Calu3 (cell line): ENCODE data around the gene FAM124A. TPM values are rescaled to one million over a fixed set of nuclear protein-coding genes. Genes with fewer than 3 reads are reported as not detected.

ENCODE experiments used
- BruUV-seq: library from RNA; stranded (reverse); fragments of 400-500 nt; replicated peaks from 2 replicates; lab custom pipeline; 2021; lab: Mats Ljungman, UMichigan
- CTCF ChIA-PET: fragments of 300-600 bp; sonication (Branson Sonifier 250); formaldehyde crosslinking; loops from one replicate; lab custom pipeline; 2022; ENCODE audit warnings: antibody characterized with exemption; lab: Charles Lee
- DNase-seq: peaks from one replicate; pipeline ENCODE4 v3.0.0; 2022
- H3K27ac Mint-ChIP-seq: one replicate; pipeline ENCODE4 v1.8.0; 2022; ENCODE audit warnings: mixed read lengths; ENCODE audit not compliant: unreplicated experiment
- H3K27me3 Mint-ChIP-seq: one replicate; pipeline ENCODE4 v1.8.0; 2022; ENCODE audit warnings: mixed read lengths; ENCODE audit not compliant: unreplicated experiment
- H3K36me3 Mint-ChIP-seq: one replicate; pipeline ENCODE4 v1.8.0; 2022; ENCODE audit warnings: mild to moderate bottlenecking, moderate library complexity, mixed read lengths; ENCODE audit not compliant: insufficient read depth, unreplicated experiment
- H3K4me1 Mint-ChIP-seq: one replicate; pipeline ENCODE4 v1.8.0; 2022; ENCODE audit warnings: mild to moderate bottlenecking, low read depth, mixed read lengths; ENCODE audit not compliant: unreplicated experiment
- H3K4me3 Mint-ChIP-seq: one replicate; pipeline ENCODE4 v1.8.0; 2022; ENCODE audit warnings: mild to moderate bottlenecking, low read depth, moderate library complexity, mixed read lengths; ENCODE audit not compliant: unreplicated experiment
- H3K9me3 Mint-ChIP-seq: one replicate; pipeline ENCODE4 v1.8.0; 2022; ENCODE audit warnings: low read depth, mixed read lengths; ENCODE audit not compliant: unreplicated experiment
- intact Hi-C: fragments of 100-400 bp; cut with micrococcal nuclease; formaldehyde crosslinking; loops from one replicate; pipeline ENCODE4 v1.10.0; 2022; ENCODE audit not compliant: unreplicated experiment
- total RNA-seq: library from RNA; stranded (reverse); gene quantifications from 2 replicates; pipeline ENCODE4 v1.2.3, GENCODE V29; 2022
- TF ChIP-seq, protein P1 (sequence below): fragments of 200-600 bp; IDR thresholded peaks from one replicate; pipeline ENCODE4 v1.8.0; 2022; ENCODE audit warnings: antibody characterized with exemption; ENCODE audit not compliant: unreplicated experiment

FAM124A gene
- total RNA-seq, 1 experiment from 2014 or later: 0.12 TPM

DNA sequence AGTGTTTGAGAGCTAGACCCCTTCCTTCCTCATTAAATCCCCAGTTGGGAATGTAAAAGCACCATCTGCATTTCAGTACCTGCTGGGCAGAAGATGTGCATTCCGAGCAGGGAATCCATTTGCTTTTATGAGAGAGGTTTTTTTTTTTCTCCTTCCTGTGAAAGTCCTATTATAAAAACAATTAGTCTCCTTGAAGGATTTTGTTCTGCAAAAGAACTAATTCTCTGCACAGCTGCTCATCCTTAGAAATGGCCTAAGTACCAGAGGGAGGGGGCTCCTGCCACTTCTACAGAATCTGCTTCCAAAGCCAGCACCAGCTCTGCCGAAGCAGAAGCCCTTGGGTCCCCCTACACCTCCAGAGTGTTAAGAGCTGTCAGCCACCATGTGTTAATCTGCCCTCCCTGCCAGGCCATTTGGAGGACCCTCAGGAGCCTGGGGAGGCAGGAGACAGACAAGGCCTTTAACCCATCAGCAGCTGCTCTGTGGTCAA, 80.9 kb downstream of the FAM124A start:
- Mint-ChIP-seq H3K4me3 (no peak overlapping the region), H3K9me3 (no peaks in the 10 kb centered on the region), H3K36me3 (no peaks in the 10 kb centered on the region), H3K27me3 (peaks cover 16% of the 10 kb centered on the region), H3K4me1 (no peaks in the 10 kb centered on the region), H3K27ac (no peak overlapping the region)
- TF ChIP-seq, protein P1, sequence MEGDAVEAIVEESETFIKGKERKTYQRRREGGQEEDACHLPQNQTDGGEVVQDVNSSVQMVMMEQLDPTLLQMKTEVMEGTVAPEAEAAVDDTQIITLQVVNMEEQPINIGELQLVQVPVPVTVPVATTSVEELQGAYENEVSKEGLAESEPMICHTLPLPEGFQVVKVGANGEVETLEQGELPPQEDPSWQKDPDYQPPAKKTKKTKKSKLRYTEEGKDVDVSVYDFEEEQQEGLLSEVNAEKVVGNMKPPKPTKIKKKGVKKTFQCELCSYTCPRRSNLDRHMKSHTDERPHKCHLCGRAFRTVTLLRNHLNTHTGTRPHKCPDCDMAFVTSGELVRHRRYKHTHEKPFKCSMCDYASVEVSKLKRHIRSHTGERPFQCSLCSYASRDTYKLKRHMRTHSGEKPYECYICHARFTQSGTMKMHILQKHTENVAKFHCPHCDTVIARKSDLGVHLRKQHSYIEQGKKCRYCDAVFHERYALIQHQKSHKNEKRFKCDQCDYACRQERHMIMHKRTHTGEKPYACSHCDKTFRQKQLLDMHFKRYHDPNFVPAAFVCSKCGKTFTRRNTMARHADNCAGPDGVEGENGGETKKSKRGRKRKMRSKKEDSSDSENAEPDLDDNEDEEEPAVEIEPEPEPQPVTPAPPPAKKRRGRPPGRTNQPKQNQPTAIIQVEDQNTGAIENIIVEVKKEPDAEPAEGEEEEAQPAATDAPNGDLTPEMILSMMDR: no peak
- intact Hi-C loops: no loop called here
- no TSS peak for BruUV-seq
- CTCF ChIA-PET: no interaction called here
- DNase-seq: no peak

DNA sequence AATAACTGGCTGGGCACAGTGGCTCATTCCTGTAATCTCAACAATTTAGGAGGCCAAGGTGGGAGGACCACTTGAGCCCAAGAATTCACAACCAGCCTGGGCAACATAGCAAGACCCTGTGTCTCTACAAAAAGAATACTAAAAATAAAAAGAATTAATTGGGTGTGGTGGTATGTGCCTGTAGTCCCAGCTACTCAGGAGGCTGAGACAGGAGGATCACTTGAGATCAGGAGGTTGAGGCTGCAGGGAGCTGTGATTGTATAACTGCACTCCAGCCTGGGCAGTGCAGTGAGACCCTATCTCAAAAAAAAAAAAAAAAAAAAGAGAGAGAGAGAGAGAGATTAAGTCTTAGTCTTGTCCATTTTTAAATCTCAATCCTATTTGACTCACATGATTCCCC, 81.7 kb downstream of the FAM124A start:
- Mint-ChIP-seq H3K27me3 (peaks cover 10% of the 10 kb centered on the region), H3K4me3 (no peak overlapping the region), H3K27ac (no peak overlapping the region), H3K9me3 (no peaks in the 10 kb centered on the region), H3K4me1 (no peaks in the 10 kb centered on the region), H3K36me3 (no peaks in the 10 kb centered on the region)
- no TSS peak for BruUV-seq
- no peak for DNase-seq
- CTCF ChIA-PET: interaction anchor here (0.7 kb wide), 1 partner anchor 309 kb away, joined by 8 read pairs; no protein-coding TSS in a partner anchor
- TF ChIP-seq, protein P1: no peak
- intact Hi-C loops: no loop called here

DNA sequence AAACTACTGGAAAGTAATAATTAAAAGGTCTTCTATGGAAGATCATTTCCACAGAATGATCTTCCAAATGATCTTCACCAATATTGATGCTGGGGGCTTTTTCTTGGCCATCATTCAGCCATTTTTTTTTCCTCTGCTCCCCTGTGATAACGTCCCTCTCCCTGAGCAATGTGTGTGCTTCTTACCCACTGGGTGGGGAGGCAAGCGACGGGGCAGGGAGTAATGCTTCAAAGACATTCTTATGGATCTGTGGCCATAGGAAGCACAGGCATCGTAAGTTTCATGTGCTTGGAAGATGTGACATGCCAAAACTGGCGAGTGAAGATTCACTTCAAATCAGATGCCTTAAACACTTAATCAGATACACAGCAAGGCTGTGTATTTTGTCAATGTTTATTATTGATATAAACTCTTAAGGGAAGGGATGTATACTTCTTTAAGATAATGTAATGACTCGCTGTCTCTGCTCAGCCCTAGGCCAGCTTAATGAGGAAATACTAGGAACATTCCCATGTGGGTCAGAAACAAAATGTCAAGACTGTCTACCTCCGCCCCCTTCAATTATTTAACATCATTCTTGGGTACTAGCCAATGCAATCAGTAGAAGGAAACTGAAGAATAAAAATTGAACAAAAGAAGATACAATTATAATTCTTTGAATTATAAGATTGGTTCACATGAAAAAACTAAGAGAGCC, 83.2 kb downstream of the FAM124A start:
- H3K27ac Mint-ChIP-seq: no peak overlapping the region
- H3K4me1 Mint-ChIP-seq: no peaks in the 10 kb centered on the region
- no peaks in the 10 kb centered on the region for H3K9me3 Mint-ChIP-seq
- CTCF ChIA-PET: no interaction called here
- DNase-seq: no peak
- H3K4me3 Mint-ChIP-seq: no peak overlapping the region
- TF ChIP-seq, protein P1: no peak
- intact Hi-C loops: no loop called here
- H3K36me3 Mint-ChIP-seq: no peaks in the 10 kb centered on the region
- H3K27me3 Mint-ChIP-seq: no peaks in the 10 kb centered on the region
- no TSS peak for BruUV-seq

DNA sequence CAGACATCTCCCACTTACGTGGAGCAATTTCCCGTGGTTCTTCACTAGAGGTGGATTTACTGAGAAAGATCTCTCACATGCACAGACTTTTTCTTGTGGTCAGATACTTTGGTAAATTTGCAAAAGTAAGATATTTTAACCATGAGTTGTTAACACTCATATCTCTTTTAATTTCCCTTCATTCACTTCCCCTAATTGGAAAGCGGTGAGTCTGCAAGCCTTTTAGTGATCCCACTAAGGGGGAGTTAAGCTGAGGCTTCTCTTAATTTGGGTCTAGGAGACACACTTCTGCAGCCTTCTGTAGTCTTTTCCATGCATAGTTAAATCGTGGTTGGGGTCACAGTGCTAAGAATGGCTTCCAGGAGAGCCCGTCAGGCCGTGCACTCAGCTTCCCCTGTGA, 86.6 kb downstream of the FAM124A start:
- CTCF ChIA-PET: no interaction called here
- no TSS peak for BruUV-seq
- intact Hi-C loops: no loop called here
- Mint-ChIP-seq H3K4me1 (no peaks in the 10 kb centered on the region), H3K27me3 (no peaks in the 10 kb centered on the region), H3K36me3 (no peaks in the 10 kb centered on the region), H3K4me3 (no peak overlapping the region), H3K27ac (no peak overlapping the region), H3K9me3 (no peaks in the 10 kb centered on the region)
- TF ChIP-seq, protein P1: no peak
- no peak for DNase-seq
